ENCODE measurements around the gene RADIL.
A peak's percentile ranks its signal among the peaks of the same experiment; 100 is the strongest.

The RADIL gene

DNA sequence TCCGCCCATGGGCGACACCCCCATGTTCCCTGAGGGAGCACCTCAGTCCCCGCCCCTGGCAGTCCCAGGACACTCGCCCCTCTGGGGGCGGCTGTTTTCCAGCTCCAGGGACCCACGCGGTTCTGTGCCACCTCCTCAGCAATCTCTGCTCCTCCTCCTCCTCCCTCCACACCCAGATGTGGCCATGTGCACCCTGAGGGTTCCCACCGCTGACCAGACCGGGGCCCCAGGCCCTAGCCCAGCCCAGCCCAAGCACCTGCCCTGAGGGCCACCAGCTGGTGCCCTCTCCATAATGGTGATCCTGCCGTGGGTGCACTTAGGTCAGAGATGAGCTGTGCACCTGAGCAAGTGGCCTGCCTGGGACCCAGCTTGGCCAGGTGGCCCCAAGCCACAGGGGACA lies 83.0 kb downstream of the RADIL start:
- no peak overlapping the region for H3K4me3 ChIP-seq (ENCODE audit: low read depth, low read length)
- TF ChIP-seq, protein P1, sequence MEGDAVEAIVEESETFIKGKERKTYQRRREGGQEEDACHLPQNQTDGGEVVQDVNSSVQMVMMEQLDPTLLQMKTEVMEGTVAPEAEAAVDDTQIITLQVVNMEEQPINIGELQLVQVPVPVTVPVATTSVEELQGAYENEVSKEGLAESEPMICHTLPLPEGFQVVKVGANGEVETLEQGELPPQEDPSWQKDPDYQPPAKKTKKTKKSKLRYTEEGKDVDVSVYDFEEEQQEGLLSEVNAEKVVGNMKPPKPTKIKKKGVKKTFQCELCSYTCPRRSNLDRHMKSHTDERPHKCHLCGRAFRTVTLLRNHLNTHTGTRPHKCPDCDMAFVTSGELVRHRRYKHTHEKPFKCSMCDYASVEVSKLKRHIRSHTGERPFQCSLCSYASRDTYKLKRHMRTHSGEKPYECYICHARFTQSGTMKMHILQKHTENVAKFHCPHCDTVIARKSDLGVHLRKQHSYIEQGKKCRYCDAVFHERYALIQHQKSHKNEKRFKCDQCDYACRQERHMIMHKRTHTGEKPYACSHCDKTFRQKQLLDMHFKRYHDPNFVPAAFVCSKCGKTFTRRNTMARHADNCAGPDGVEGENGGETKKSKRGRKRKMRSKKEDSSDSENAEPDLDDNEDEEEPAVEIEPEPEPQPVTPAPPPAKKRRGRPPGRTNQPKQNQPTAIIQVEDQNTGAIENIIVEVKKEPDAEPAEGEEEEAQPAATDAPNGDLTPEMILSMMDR (IDR thresholded peaks at IDR 0.05; ENCODE audit: low read depth, low read length, missing control alignments), result no peak
- H3K27me3 ChIP-seq (replicated peaks), result no peaks in the 10 kb centered on the region
- H3K36me3 ChIP-seq (replicated peaks), result no peaks in the 10 kb centered on the region
- no peak for DNase-seq
- no peak overlapping the region for H3K27ac ChIP-seq
- in situ Hi-C loops (cut with HindIII; ENCODE audit: low pct_ligation_motif_present, low sequenced_read_pairs), result no loop called here

DNA sequence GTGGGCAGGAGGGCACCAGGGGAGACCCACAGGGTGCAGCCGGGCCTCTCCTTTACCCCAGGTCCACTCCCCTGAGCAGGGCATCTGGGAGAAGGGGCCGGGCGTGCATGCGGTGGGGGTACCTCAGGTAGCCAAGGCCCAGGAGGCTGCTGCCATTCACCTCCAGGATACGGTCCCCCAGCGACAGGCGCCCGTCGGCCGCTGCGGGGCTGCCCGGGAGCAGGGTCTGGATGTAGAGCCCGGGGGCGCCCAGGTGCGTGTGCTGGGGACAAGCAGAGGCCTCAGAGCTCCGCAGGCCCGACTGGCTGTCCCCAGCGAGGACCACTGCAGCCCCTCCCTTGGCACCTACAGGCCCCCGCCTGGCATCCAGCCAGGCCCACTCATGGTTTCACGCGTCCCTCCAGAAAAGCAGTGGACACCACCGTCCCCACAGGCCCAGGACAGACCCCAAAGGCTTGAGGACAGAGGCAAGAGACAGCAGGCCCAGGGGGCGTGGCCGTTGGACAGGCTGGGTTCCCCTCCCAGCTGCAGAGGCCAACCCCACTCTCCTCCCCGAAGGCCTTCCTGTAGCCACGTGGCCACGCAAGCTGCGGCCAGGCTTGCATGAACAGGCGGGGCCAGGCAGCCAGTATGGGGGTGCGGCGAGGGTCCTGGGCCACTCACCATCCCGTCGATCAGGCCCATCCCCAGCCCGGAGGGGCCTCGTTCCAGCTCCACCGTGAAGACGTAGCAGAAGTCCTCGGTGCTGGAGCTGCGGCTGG lies 83.8 kb downstream of the RADIL start:
- TF ChIP-seq, protein P1 (IDR thresholded peaks at IDR 0.05; ENCODE audit: low read depth, low read length, missing control alignments), result no peak
- Histone ChIP-seq H3K4me3 (ENCODE audit: low read depth, low read length) (no peak overlapping the region), H3K36me3 (replicated peaks) (no peaks in the 10 kb centered on the region), H3K27me3 (replicated peaks) (no peaks in the 10 kb centered on the region), H3K27ac (no peak overlapping the region)
- no peak for DNase-seq
- in situ Hi-C loops (cut with HindIII; ENCODE audit: low pct_ligation_motif_present, low sequenced_read_pairs), result no loop called here

DNA sequence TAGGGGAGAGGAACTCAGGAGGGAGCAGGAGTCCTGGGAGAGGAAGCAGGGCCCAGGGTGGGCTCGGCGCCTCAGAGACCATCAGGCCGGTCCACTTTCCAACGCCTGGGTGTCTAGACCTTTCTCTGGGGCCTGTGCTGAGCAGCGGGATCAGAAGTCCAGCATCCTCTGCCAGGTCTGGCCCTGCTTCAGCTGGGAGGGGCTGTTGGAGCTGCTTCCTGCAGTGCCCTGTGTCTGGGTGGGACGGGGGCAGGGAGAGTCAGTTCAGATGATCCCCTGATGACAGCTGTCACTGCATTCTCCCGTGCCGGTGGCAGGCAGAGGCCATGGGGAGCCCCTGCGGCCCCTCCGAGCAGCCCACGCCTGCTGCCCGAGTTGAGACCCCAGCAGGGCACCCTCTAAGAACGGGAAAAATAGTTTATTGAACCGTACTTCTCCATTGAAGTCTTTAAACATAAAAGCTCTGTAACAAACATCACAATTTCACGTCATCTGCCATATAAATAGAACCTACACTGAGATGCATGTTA lies 84.7 kb downstream of the RADIL start:
- TF ChIP-seq, protein P1 (IDR thresholded peaks at IDR 0.05; ENCODE audit: low read depth, low read length, missing control alignments), result no peak
- in situ Hi-C loops (cut with HindIII; ENCODE audit: low pct_ligation_motif_present, low sequenced_read_pairs), result no loop called here
- Histone ChIP-seq H3K4me3 (ENCODE audit: low read depth, low read length) (no peak overlapping the region), H3K27ac (no peak overlapping the region), H3K27me3 (replicated peaks) (no peaks in the 10 kb centered on the region), H3K36me3 (replicated peaks) (no peaks in the 10 kb centered on the region)
- no peak for DNase-seq

DNA sequence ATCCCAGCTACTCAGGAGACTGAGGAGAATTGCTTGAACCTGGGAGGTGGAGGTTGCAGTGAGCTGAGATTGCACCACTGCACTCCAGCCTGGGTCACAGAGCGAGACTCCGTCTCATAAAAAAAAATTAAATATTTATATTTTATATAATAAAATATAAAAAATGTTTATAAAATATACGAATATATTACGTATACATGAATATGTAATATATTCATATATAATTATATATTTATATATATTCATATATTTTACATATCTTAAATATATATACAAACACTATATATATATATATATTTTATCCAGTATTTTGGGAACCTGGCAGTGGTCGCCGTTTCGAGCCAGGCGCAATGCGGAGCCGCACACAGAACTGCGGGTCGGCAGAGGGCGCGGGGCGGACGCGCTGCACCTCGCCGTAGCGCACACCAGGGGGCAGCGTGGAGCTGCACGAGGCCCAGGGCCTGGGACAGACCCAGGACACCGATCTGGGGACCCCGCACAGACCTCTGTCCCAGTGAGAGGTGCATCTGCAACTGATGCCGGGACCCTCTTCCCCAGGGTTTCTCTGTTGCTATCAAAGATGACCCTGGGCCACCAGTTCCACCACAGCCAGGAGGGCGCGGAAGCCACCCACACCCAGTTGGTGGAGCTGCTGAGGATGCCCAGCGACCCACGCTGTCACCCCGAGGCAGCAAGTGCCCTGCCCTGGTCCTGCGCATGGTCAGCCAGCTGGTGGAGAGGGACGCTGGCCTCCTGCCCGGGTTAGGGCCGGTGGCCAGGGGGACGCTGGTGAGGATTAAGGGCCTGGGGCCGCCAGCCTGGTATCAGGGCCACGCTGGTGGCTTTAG lies 85.4 kb downstream of the RADIL start:
- in situ Hi-C loops (cut with HindIII; ENCODE audit: low pct_ligation_motif_present, low sequenced_read_pairs), result no loop called here
- TF ChIP-seq, protein P1 (IDR thresholded peaks at IDR 0.05; ENCODE audit: low read depth, low read length, missing control alignments), result peak; percentile 82
- no peak for DNase-seq

DNA sequence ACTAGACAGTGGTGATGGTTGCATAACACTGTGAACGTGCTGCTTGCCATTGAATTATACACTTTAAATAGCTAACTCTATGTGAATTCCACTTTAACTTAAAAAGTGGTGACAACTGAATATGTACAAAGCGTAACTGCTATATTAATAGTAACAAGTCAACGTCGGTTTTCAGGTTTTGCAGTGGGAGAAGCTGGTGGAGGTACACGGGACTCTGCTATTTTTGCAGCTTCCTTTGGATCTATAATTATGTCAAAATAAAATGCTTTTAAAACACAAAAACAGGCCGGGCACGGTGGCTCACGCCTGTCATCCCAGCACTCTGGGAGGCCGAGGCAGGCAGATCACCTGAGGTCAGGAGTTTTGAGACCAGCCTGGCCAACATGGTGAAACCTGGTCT lies 87.1 kb downstream of the RADIL start:
- no peak for DNase-seq
- in situ Hi-C loops (cut with HindIII; ENCODE audit: low pct_ligation_motif_present, low sequenced_read_pairs), result no loop called here
- TF ChIP-seq, protein P1 (IDR thresholded peaks at IDR 0.05; ENCODE audit: low read depth, low read length, missing control alignments), result no peak
- H3K36me3 ChIP-seq (replicated peaks), result peaks cover 6% of the 10 kb centered on the region
- no peaks in the 10 kb centered on the region for H3K27me3 ChIP-seq (replicated peaks)
- H3K27ac ChIP-seq, result no peak overlapping the region
- no peak overlapping the region for H3K4me3 ChIP-seq (ENCODE audit: low read depth, low read length)

More for the DNA sequence above, 85.4 kb downstream of the RADIL start:
- no peak overlapping the region for H3K4me3 ChIP-seq (ENCODE audit: low read depth, low read length)
- H3K27ac ChIP-seq, result no peak overlapping the region
- no peaks in the 10 kb centered on the region for H3K36me3 ChIP-seq (replicated peaks)
- H3K27me3 ChIP-seq (replicated peaks), result no peaks in the 10 kb centered on the region

Measured in brain microvascular endothelial cell (primary cell).